Measurements from ENCODE around the gene MARS1. TPM values are rescaled to one million over a fixed set of nuclear protein-coding genes. Genes with fewer than 3 reads are reported as not detected.
"Not testable (repeated sequence)": the region's sequence is repeated elsewhere in the genome, so short reads cannot be mapped to it uniquely, and the experiment has no call there.

MARS1 gene
- total RNA-seq: 307 and 316 TPM in 2 replicates

DNA sequence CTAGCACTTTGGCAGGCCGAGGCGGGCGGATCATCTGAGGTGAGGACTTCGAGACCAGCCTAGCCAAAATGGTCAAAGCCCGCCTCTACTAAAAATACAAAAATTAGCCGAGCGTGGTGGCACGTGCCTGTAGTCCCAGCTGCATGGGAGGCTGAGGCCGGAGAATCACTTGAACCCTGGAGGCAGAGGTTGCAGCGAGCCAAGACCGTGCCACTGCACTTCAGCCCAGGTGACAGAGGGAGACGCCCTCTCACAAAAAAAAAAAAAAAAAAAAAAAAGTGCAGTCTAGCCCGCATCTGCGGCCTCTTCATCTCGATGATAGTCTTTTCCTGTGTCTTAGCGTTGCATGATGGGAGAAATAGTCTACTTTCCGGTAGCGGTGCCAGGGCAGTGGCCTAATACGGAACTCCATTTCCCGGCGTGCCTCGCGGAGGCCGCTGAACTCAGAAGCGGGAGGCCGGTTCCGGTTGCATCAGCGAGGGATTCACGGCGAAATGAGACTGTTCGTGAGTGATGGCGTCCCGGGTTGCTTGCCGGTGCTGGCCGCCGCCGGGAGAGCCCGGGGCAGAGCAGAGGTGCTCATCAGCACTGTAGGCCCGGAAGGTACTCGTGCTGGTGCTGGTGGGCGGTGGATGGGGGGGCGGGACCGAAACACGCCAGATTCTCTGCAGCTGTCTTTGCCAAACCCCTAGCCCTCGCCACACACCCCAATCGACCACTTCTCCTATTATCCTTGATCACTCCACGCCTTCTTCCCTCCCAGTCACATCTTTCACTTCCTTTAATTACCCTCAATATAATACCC is at the start of gene MARS1:
MARS1 (plus strand) TSS at position 472 of the 805 bp plus-strand sequence; CDS start at position 495, 23 bp downstream.
- intact Hi-C loops (cut with micrococcal nuclease): loop anchor here (1.0 kb wide), 3 partner anchors 8 to 60 kb away; partner anchors contain the start of genes ARHGAP9, DCTN2 and DDIT3
- DNase-seq: peak; percentile 98
- Mint-ChIP-seq H3K27me3 (peaks cover 2% of the 10 kb centered on the region), H3K36me3 (ENCODE audit: low read depth) (peaks cover 46% of the 10 kb centered on the region), H3K4me1 (peaks cover 27% of the 10 kb centered on the region), H3K27ac (peak within 1 kb of the TSS; percentile 93), H3K9me3 (no peaks in the 10 kb centered on the region), H3K4me3 (peak within 1 kb of the TSS; percentile 96)

DNA sequence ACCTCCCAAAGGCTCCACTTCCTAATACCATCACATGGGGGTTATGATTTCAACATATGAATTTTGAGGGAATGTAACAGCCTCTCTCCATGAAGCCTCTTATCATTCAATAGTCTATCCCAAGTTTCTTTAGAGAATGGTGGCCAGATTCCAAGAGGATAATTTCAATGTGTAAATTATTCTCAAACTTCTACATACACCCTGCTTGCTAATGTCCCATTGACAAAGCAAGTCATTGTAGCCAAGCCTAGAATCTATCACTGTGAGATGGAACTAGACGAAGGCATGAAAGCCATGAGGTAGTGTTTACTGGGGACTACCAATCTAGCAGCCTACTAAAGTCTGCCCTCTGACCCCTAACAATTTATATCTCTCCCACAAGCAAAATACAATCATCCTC is 49.5 kb upstream of the MARS1 start:
- Mint-ChIP-seq H3K4me1 (peaks cover 4% of the 10 kb centered on the region), H3K4me3 (no peak overlapping the region), H3K27ac (no peak overlapping the region), H3K36me3 (ENCODE audit: low read depth) (peaks cover 2% of the 10 kb centered on the region), H3K27me3 (peaks cover 14% of the 10 kb centered on the region), H3K9me3 (peaks cover 11% of the 10 kb centered on the region)
- intact Hi-C loops (cut with micrococcal nuclease): no loop called here
- DNase-seq: no peak

DNA sequence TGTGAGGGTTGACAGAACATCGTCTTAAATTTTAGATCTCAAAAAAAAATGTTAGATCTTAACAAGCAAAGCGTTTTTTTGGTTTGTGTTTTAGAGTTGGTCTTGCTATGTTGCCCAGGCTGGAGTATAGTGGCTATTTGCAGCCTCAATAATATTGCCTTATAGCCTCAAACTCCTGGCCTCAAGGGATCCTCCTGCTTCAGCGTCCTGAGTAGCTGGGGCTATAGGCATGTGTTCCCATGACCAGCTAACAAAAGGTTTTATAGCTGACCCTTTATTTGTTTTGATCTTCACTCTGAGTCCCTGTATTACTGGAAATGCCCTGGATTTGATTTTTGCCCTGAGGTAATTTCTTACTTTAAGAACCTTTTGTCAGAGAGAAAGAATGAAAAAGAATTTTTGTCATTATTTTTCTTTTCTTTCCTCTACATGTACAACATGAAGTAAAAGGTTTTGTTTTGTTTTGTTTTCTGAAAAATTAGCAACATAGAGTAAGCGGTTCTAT is 48.1 kb upstream of the MARS1 start:
- no peak overlapping the region for H3K27ac Mint-ChIP-seq
- intact Hi-C loops (cut with micrococcal nuclease): no loop called here
- H3K9me3 Mint-ChIP-seq: peaks cover 11% of the 10 kb centered on the region
- H3K4me3 Mint-ChIP-seq: no peak overlapping the region
- no peak for DNase-seq
- peaks cover 14% of the 10 kb centered on the region for H3K27me3 Mint-ChIP-seq
- H3K36me3 Mint-ChIP-seq (ENCODE audit: low read depth): peaks cover 2% of the 10 kb centered on the region
- H3K4me1 Mint-ChIP-seq: peaks cover 4% of the 10 kb centered on the region

- Mint-ChIP-seq H3K27me3 (peaks cover 14% of the 10 kb centered on the region), H3K9me3 (peaks cover 11% of the 10 kb centered on the region)
- DNase-seq; H3K4me3 Mint-ChIP-seq; intact Hi-C loops (cut with micrococcal nuclease); H3K4me1 Mint-ChIP-seq; H3K36me3 Mint-ChIP-seq (ENCODE audit: low read depth); H3K27ac Mint-ChIP-seq: not testable (repeated sequence)
These were observed 46.5 kb upstream of the MARS1 start for GRCh38 chr12:57441393-57441792.

DNA sequence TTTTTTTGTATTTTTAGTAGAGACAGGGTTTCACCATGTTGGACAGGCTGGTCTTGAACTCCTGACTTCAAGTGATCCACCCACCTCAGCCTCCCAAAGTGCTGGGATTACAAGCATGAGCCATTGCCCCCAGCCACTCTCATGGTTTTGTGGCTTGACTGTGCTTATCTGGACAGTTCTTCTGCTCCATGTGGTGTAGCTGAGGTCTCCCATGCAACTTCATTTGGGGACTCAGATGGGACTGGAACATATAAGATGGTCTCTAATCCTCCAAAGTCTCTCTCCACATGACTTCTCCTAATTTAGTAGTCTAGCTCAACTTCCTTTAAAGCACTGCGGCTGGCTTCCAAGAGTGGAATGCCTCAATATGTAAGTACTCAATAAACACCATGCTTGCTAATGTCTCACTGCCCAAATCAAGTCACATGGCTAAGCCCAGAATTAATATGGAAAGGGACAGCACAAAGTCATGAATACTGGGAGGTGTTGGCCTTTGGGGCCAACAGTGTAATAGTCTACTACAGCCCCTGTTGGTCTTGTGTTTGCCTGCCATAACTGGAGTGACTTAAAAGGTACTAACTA is 45.9 kb upstream of the MARS1 start:
- Mint-ChIP-seq H3K27ac (no peak overlapping the region), H3K4me3 (no peak overlapping the region), H3K4me1 (no peaks in the 10 kb centered on the region), H3K27me3 (peaks cover 14% of the 10 kb centered on the region), H3K9me3 (peaks cover 11% of the 10 kb centered on the region), H3K36me3 (ENCODE audit: low read depth) (peaks cover 2% of the 10 kb centered on the region)
- DNase-seq: no peak
- intact Hi-C loops (cut with micrococcal nuclease): no loop called here

DNA sequence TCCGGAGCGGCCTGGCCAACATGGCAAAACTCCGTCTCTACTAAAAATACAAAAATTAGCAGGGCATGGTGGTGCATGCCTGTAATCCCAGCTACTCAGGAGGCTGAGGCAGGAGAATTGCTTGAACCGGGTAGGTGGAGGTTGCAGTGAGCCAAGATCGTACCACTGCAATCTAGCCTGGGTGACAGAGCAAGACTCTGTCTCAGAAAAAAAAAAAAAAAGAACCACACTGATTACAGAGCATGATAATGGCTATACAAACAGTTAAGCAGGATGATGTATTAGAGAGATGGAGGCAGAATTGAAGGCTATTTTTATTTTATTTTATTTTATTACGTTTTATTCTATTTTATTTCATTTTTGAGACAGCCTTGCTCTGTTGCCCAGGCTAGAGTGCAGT is 43.5 kb upstream of the MARS1 start:
- peaks cover 11% of the 10 kb centered on the region for H3K9me3 Mint-ChIP-seq
- DNase-seq; H3K27ac Mint-ChIP-seq; H3K4me3 Mint-ChIP-seq; intact Hi-C loops (cut with micrococcal nuclease); H3K36me3 Mint-ChIP-seq (ENCODE audit: low read depth); H3K4me1 Mint-ChIP-seq: not testable (repeated sequence)
- H3K27me3 Mint-ChIP-seq: peaks cover 11% of the 10 kb centered on the region

GRCh38 chr12:57444744-57445143 is 43.1 kb upstream of the MARS1 start:
- no peak for DNase-seq
- H3K9me3 Mint-ChIP-seq: peaks cover 11% of the 10 kb centered on the region
- H3K27me3 Mint-ChIP-seq: peaks cover 7% of the 10 kb centered on the region
- H3K36me3 Mint-ChIP-seq (ENCODE audit: low read depth): peaks cover 2% of the 10 kb centered on the region
- no peaks in the 10 kb centered on the region for H3K4me1 Mint-ChIP-seq
- H3K4me3 Mint-ChIP-seq: no peak overlapping the region
- intact Hi-C loops (cut with micrococcal nuclease): no loop called here
- no peak overlapping the region for H3K27ac Mint-ChIP-seq

DNA sequence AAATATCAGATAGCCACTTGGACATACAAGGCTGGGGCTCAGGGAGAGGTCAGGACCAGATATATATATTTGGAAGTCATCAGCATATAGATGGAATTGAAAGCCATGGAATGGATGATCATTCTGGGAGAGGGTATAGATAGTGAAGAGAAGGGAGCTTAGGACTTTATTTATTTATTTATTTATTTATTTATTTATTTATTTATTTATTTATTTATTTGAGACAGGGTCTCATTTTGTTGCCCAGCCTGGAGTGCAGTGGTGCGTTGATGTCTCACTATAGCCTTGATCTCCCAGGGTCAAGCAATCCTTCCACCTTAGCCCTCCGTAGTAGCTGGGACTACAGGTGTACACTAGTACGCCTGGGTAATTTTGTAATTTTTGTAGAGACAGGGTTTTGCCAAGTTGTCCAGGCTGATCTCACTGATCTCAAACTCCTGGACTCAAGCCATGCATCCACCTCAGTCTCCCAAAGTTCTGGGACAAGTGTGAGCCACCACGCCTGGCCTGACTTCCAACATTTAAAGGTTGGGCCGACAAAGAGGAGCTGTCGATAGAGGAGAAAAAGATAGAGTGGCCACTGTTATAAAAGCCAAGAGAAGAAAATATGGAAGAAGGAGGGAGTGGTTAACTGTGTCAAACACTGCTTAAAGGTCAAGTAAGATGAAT is 41.4 kb upstream of the MARS1 start:
- Mint-ChIP-seq H3K4me1 (no peaks in the 10 kb centered on the region), H3K27me3 (no peaks in the 10 kb centered on the region), H3K27ac (no peak overlapping the region), H3K36me3 (ENCODE audit: low read depth) (no peaks in the 10 kb centered on the region), H3K4me3 (no peak overlapping the region), H3K9me3 (peaks cover 7% of the 10 kb centered on the region)
- intact Hi-C loops (cut with micrococcal nuclease): no loop called here
- DNase-seq: no peak

DNA sequence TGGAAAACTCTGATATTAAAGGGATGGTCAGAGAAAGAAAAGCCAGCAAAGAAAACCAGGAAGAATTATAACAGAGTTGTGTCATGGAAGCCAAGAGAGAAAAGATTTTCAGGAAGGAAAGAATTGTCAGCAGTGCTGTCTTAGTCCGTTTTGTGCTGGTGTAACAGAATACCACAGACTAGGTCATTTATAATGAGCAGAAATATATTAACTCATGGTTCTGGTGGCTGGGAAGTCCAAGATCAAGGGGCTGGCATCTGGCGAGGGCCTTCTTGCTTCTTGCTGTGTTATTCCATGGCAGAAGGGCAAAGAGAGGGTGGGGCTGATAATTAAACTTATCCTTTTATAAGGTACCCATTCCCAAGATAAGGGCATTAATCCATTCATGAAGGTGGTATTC is 39.2 kb upstream of the MARS1 start:
- no peaks in the 10 kb centered on the region for H3K36me3 Mint-ChIP-seq (ENCODE audit: low read depth)
- peaks cover 5% of the 10 kb centered on the region for H3K4me1 Mint-ChIP-seq
- H3K27me3 Mint-ChIP-seq: no peaks in the 10 kb centered on the region
- H3K27ac Mint-ChIP-seq: no peak overlapping the region
- no peaks in the 10 kb centered on the region for H3K9me3 Mint-ChIP-seq
- H3K4me3 Mint-ChIP-seq: no peak overlapping the region
- intact Hi-C loops (cut with micrococcal nuclease): no loop called here
- no peak for DNase-seq

- DNase-seq: no peak
- intact Hi-C loops (cut with micrococcal nuclease): no loop called here
- no peak overlapping the region for H3K27ac Mint-ChIP-seq
- H3K36me3 Mint-ChIP-seq (ENCODE audit: low read depth): no peaks in the 10 kb centered on the region
- no peaks in the 10 kb centered on the region for H3K27me3 Mint-ChIP-seq
- H3K4me1 Mint-ChIP-seq: peaks cover 5% of the 10 kb centered on the region
- no peaks in the 10 kb centered on the region for H3K9me3 Mint-ChIP-seq
- H3K4me3 Mint-ChIP-seq: no peak overlapping the region
These were observed 38.5 kb upstream of the MARS1 start for GRCh38 chr12:57449375-57449774.

DNA sequence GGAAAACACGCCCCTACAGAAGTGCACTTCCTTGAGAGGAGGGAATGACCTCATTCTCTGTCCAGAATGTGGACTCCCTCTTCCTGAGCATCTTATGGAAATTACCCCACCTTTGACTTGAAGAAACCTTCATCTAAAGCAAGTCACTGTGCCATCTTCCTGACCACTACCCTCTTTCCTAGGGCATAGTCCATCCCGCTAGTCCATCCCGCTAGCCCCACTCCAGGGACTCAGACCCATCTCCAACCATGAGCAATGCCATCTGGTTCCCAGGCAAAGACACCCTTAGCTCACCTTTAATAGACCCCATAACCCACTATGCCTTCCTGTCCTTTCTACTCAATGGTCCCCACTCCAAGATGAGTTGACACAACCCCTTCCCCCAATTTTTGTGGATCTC is 37.8 kb upstream of the MARS1 start:
- intact Hi-C loops (cut with micrococcal nuclease): no loop called here

GRCh38 chr12:57451233-57451778 is 36.6 kb upstream of the MARS1 start:
- Mint-ChIP-seq H3K4me1 (peaks cover 13% of the 10 kb centered on the region), H3K27me3 (no peaks in the 10 kb centered on the region), H3K27ac (no peak overlapping the region), H3K4me3 (no peak overlapping the region), H3K36me3 (ENCODE audit: low read depth) (no peaks in the 10 kb centered on the region), H3K9me3 (no peaks in the 10 kb centered on the region)
- intact Hi-C loops (cut with micrococcal nuclease): no loop called here
- no peak for DNase-seq

More for the DNA sequence above, 37.8 kb upstream of the MARS1 start:
- H3K36me3 Mint-ChIP-seq (ENCODE audit: low read depth): no peaks in the 10 kb centered on the region
- no peak for DNase-seq
- no peaks in the 10 kb centered on the region for H3K27me3 Mint-ChIP-seq
- H3K4me3 Mint-ChIP-seq: no peak overlapping the region
- no peaks in the 10 kb centered on the region for H3K9me3 Mint-ChIP-seq
- H3K27ac Mint-ChIP-seq: no peak overlapping the region
- peaks cover 7% of the 10 kb centered on the region for H3K4me1 Mint-ChIP-seq

- Mint-ChIP-seq H3K27me3 (no peaks in the 10 kb centered on the region), H3K4me1 (peaks cover 13% of the 10 kb centered on the region), H3K27ac (no peak overlapping the region), H3K36me3 (ENCODE audit: low read depth) (no peaks in the 10 kb centered on the region), H3K9me3 (no peaks in the 10 kb centered on the region), H3K4me3 (peak overlapping the region; percentile 36)
- intact Hi-C loops (cut with micrococcal nuclease): no loop called here
- no peak for DNase-seq
These were observed 35.5 kb upstream of the MARS1 start for GRCh38 chr12:57452181-57452936.
